GM15510 (cell line): ENCODE measurements around the gene DDX42.
A peak's percentile ranks its signal among the peaks of the same experiment; 100 is the strongest.

ENCODE experiments used
- POLR2A ChIP-seq: IDR thresholded peaks from 3 replicates; pipeline ENCODE4 v1.6.1; 2011; ENCODE audit warnings: borderline replicate concordance; ENCODE audit not compliant: insufficient read length; ENCODE audit errors: extremely low read depth

Gene DDX42

GRCh38 chr17:63827002-63827800, 53.2 kb downstream of the DDX42 start, which contains the start of the genes FTSJ3 and PSMC5:
Gene FTSJ3, minus strand, starts transcription at chr17:63827663. Its CDS starts 761 bp downstream, at chr17:63826902.
Gene PSMC5, plus strand, starts transcription at chr17:63827431. Its CDS starts 60 bp downstream, at chr17:63827491.
- TF ChIP-seq POLR2A, result peak; percentile 86

DNA sequence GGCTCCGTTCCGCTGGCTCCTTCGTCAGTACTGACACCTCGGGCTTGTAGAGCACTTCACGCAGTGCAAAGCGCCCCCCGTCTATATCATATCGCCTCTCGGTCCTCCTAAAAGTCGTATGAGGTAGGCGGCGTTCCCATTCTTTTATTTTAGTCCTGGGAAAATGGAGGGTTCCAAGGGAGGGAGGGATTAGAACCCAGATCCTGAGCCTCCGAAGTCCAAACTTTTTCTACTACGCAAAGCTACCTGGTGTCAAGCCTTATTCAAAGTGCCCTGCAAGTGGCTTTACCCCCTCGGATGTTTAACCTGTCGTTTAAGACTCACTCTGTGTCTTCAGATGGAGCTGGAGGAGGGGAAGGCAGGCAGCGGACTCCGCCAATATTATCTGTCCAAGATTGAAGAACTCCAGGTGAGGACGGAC, 53.8 kb downstream of the DDX42 start:
- no peak for TF ChIP-seq POLR2A

DNA sequence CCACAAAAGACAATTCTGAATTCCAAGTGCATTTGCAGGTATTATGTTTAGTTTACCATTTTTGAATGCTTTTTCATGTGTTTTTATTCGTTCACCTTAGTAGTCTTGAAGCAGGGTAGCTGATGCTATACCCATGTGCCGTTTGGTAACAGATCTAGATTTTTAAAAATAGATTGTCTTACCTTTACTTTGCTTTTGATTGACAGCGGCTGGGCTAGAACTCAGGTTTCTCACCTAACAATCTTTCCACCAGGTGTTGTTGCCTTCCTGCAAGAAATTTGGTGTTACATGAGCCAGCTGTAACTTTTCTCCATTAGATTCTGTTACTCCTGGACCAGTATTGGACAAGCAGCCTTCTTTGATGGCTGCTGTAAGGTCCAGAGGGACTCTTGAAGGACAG, 55.0 kb downstream of the DDX42 start:
- no peak for TF ChIP-seq POLR2A

DNA sequence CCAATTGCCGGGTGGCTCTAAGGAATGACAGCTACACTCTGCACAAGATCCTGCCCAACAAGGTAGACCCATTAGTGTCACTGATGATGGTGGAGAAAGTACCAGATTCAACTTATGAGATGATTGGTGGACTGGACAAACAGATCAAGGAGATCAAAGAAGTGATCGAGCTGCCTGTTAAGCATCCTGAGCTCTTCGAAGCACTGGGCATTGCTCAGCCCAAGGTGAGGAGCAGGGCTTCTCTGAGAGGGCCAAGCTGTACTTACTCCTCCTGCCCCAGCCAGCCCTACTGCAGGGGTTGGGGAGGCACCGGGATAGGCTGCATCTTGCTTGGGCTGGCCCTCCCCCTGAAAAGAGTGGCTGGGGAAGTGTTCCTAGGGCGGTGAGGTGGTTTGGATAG, 56.3 kb downstream of the DDX42 start:
- TF ChIP-seq POLR2A, result peak; percentile 5

DNA sequence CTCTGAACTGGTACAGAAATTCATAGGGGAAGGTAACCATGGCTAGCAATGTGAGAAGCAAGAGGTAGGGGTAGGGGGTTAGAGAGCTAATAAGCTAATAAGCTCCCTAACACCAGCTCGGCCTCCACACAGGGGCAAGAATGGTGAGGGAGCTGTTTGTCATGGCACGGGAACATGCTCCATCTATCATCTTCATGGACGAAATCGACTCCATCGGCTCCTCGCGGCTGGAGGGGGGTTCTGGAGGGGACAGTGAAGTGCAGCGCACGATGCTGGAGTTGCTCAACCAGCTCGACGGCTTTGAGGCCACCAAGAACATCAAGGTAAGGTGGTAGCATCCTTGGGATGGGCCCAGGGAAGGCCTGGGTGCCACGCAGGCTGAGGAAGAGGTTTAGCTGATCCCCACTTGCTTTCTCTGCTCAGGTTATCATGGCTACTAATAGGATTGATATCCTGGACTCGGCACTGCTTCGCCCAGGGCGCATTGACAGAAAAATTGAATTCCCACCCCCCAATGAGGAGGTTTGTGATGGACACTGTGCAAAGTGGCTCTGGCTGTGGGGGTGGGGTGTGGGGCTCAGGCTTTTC, 57.0 kb downstream of the DDX42 start:
- TF ChIP-seq POLR2A, result no peak

- TF ChIP-seq POLR2A, result no peak
Observed at GRCh38 chr17:63831505-63831904, 57.5 kb downstream of the DDX42 start.

DNA sequence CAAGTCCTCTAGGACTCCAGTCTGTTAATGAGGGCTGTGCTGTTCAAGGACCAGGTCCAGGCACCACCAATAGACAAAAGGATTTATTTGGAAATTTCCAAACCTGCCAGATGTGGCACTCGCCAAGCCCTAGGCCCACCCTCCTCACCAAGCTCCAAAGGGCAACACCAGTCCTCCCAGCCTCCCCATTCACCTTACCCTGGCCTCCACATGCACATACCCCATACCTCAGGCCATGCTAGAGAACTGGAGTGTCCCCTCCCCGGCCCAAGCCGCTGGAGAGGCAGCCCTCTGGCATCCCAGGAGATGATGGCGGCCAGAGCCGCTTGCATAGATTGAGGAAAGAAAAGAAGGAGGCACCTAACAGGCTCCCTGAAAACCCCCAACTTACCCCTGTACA, 58.0 kb downstream of the DDX42 start:
- TF ChIP-seq POLR2A, result no peak

- TF ChIP-seq POLR2A, result no peak
Observed at GRCh38 chr17:63832455-63832854, 58.5 kb downstream of the DDX42 start.

DNA sequence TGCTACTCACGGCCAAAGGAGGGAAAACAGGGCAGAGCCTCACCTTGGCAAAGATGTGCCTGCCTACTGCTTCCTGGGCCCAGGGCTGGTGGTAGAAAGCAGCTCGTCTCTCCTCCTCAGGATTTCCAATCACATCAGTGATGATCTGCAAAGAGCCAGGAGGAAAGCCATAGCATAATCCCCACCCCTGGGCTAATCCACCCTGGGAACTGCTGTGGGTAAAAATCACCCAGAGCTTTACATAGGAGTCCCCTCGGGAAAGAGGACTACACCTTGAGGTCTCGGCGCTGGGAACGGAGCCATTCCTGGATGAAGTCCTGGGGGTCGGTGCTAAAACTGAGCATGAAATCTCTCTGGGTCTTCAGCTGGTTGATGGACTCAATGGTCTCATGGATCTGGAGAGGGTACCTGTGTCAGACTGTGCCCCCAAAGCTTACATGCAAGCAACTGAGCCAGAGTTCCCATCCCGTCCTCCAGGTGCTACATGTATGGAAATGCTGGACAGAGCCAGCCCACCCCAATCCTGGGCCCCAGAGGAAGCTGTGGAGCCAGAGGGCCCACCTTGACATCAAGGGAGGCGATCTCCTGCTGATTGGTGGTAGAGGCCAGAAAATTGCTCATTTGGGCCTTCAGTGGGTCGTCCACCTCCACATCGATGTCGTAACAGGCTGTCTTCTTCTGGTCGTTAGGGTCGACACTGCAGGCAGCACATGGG, 59.2 kb downstream of the DDX42 start:
- no peak for TF ChIP-seq POLR2A

- no peak for TF ChIP-seq POLR2A
Observed at GRCh38 chr17:63833741-63834373, 59.9 kb downstream of the DDX42 start.

- TF ChIP-seq POLR2A, result no peak
Observed at GRCh38 chr17:63834431-63835166, 60.6 kb downstream of the DDX42 start.

GRCh38 chr17:63835167-63835720, 61.3 kb downstream of the DDX42 start:
- no peak for TF ChIP-seq POLR2A

GRCh38 chr17:63836811-63837210, 62.8 kb downstream of the DDX42 start:
- no peak for TF ChIP-seq POLR2A

GRCh38 chr17:63837480-63837879, 63.5 kb downstream of the DDX42 start:
- TF ChIP-seq POLR2A, result no peak
